BJ (cell line): ENCODE data around the gene SAPCD1. TPM values are rescaled to one million over a fixed set of nuclear protein-coding genes. Genes with fewer than 3 reads are reported as not detected.

Experiments
- CTCF ChIA-PET: fragments of 350-600 bp; formaldehyde crosslinking; extraction: SDS; loops from one replicate; lab custom pipeline; 2021; ENCODE audit warnings: antibody characterized with exemption, inconsistent platforms; lab: Yijun Ruan, JAX
- POLR2A ChIA-PET: fragments of 300-600 bp; sonication (Branson Sonifier 250); formaldehyde crosslinking; extraction: SDS; loops from one replicate; lab custom pipeline; 2021; ENCODE audit warnings: antibody characterized with exemption; lab: Charles Lee
- DNase-seq: peaks from one replicate; pipeline ENCODE4 v3.0.0-alpha.2; 2011; ENCODE audit warnings: low read depth
- H3K27me3 ChIP-seq: 2 replicates; pipeline ENCODE4 v1.6.0; 2011; ENCODE audit warnings: low read length; ENCODE audit not compliant: control insufficient read depth, insufficient read depth
- H3K36me3 ChIP-seq: 2 replicates; pipeline ENCODE4 v1.5.1; 2011; ENCODE audit warnings: low read length; ENCODE audit not compliant: control insufficient read depth, insufficient read depth
- H3K4me3 ChIP-seq: 2 replicates; pipeline ENCODE4 v1.5.1; 2011; ENCODE audit warnings: low read depth, mild to moderate bottlenecking, control low read depth, low read length
- CTCF ChIP-seq: IDR thresholded peaks from 2 replicates; pipeline ENCODE4 v1.5.1; 2011; ENCODE audit warnings: low read depth, mild to moderate bottlenecking, control low read depth, inconsistent platforms, low read length, moderate library complexity; ENCODE audit not compliant: insufficient read depth
- polyA plus RNA-seq: library from polyadenylated mRNA; depleted of rRNA; stranded (reverse); fragments of >200 nt; gene quantifications from 2 replicates; pipeline ENCODE4 v1.2.3, GENCODE V29; 2011

SAPCD1 gene
- polyA plus RNA-seq, 1 experiment = 1.2 TPM

DNA sequence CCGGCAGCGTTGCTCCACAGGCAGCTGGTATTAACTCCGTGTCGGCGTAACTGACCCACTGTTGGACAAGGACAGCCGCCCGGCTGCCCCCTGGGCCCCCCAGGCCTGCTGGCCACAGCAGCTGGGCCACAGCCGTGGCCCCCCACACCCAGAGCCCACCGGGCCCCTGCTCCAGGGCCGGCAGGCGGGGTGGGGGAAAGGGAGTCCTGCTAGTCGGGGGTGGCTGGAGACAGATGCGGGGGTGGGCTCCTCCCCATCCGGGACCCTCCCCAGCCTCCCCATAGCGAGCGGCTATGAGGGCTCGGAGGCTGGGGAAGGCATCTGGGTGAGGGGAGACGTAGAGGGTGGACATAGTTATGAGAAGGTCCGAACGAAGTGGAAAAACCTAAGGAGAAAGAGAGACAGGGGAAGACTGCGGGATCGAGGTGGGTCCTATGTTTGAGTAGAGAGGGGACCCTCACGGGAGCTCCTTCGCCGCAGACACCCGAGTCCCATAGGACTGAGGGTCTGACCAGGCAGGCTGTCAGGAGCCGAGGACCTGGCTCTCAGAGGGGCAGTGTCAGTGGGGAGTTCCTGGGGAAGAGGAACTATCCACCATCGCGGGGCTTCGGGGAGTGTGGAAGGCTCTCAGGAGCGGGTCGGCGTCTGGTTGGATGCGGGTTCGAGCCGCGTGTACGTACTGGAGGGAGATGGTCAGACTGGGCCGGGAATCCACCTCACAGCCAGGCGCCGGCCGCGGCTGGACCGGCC lies 32.6 kb downstream of the SAPCD1 start:
- Histone ChIP-seq H3K4me3 (peak overlapping the region; percentile 95), H3K36me3 (peaks cover 4% of the 10 kb centered on the region; the same call in 1 of the 2 replicates), H3K27me3 (no peaks in the 10 kb centered on the region)
- ChIA-PET POLR2A (interaction anchor here (0.7 kb wide), 2 partner anchors 12 to 40 kb away, joined by 3 to 29 read pairs; partner anchors contain the start of gene LSM2), CTCF (interaction anchor here (0.8 to 1.8 kb wide), 10 partner anchors 9 to 65 kb away, joined by 3 to 12 read pairs (median 5); partner anchors contain the start of genes DDAH2, HSPA1A, HSPA1L and LSM2)
- TF ChIP-seq CTCF = no peak
- no peak for DNase-seq

GRCh38 chr6:31795616-31796298 lies 33.3 kb downstream of the SAPCD1 start, which contains the start of gene VARS1:
Gene VARS1, minus strand, starts transcription at chr6:31795752. Its CDS starts 535 bp downstream, at chr6:31795217.
- DNase-seq = no peak
- CTCF ChIA-PET = interaction anchor here (1.0 to 1.8 kb wide), 9 partner anchors 10 to 66 kb away, joined by 3 to 12 read pairs (median 5); partner anchors contain the start of genes DDAH2, HSPA1A, HSPA1L and LSM2
- Histone ChIP-seq H3K36me3 (peaks cover 4% of the 10 kb centered on the region; the same call in 1 of the 2 replicates), H3K4me3 (peak within 1 kb of the TSS; percentile 95), H3K27me3 (no peaks in the 10 kb centered on the region)
- POLR2A ChIA-PET = interaction anchor here (0.7 kb wide), 2 partner anchors 11 to 40 kb away, joined by 3 to 29 read pairs; partner anchors contain the start of gene LSM2
- peak; percentile 75 for TF ChIP-seq CTCF

DNA sequence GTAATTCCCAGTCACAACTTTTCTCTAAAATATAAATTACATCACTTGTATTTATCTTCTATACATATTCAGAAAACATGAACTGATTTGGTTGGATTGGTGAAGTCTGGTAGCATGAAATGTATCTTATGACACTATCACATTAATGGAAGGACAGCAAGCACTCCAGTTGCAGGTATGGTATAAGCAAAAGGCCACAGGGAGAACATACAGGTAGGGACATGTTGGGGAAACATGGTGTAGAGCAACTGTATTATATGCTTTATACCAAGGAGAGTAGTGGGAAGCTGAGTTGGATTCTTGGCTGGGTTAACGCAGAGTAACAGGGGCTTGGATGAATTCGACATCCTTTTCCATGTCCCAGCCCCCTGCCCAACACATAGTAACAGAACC lies 34.5 kb downstream of the SAPCD1 start:
- DNase-seq = no peak
- CTCF ChIA-PET = interaction anchor here (1.3 to 1.5 kb wide), 2 partner anchors 13 to 27 kb away, joined by 5 to 10 read pairs; no protein-coding TSS in a partner anchor
- no peak for TF ChIP-seq CTCF
- Histone ChIP-seq H3K4me3 (no peak overlapping the region), H3K27me3 (no peaks in the 10 kb centered on the region), H3K36me3 (peaks cover 2% of the 10 kb centered on the region; the same call in 1 of the 2 replicates)
- POLR2A ChIA-PET = interaction anchor here (0.7 kb wide), 1 partner anchor 10 kb away, joined by 3 read pairs; the partner anchor contains the start of gene LSM2

DNA sequence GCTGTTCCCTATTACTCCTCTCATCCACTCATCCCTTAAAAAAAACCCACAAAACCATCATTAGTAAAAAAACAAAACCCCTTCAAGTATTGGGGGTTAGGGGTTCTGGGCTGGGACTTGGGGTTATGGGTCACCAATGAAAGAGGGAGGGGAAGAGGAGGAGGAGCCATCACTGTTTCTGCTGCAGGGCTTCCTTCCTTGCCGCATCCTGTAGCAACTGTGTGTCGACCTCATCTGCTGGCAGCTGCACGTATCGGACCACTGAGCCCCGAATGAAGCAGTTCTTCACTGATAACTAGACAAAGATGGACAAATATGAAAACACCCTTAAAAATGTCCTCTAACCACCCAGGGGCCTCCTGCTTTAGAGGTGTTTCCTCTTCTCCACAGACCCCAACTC lies 35.1 kb downstream of the SAPCD1 start:
- DNase-seq = no peak
- ChIA-PET POLR2A (no interaction called here), CTCF (no interaction called here)
- Histone ChIP-seq H3K36me3 (no peaks in the 10 kb centered on the region), H3K4me3 (no peak overlapping the region), H3K27me3 (no peaks in the 10 kb centered on the region)
- no peak for TF ChIP-seq CTCF
